ENCODE results near the gene CHMP2A.

GRCh38 chr19:58582985-58583384 is 28.1 kb upstream of the CHMP2A start:
- TF ChIP-seq CTCF (IDR thresholded peaks at IDR 0.05) (no peak), EP300 (IDR thresholded peaks at IDR 0.05) (no peak)
